Pancreas (tissue), 10 donors: ENCODE measurements around the gene ACOT13. TPM values are rescaled to one million over a fixed set of nuclear protein-coding genes. Genes with fewer than 3 reads are reported as not detected.

Experiments
- ATAC-seq, 4 donors: fragments of 200-7000 bp; cut with Tn5 transposase; one replicate each; pipeline versions ENCODE4 v1.8.0 to v1.9.1; 2020; ENCODE audit warnings: mild to moderate bottlenecking in 4 of 4, moderate library complexity in 4 of 4
- DNase-seq, 6 donors: peaks; one replicate each; pipeline ENCODE4 v3.0.0-alpha.2; 2020
- FAIRE-seq: peaks from 2 replicates; lab custom pipeline; 2012; peaks lifted over from hg19 to GRCh38; lab: Jason Lieb, UNC
- H3K27ac ChIP-seq, 4 donors: fragments of 200-600 bp; sonication (generic); 1 replicate in 3 of 4; 2 replicates in 1 of 4; pipeline versions ENCODE4 v1.5.0 to v1.8.0; 2020
- H3K27me3 ChIP-seq, 4 donors: fragments of 200-600 bp; one replicate each; pipeline ENCODE4 v1.8.0; 2021
- H3K36me3 ChIP-seq, 3 donors: fragments of 200-600 bp; sonication (generic) in 1 of 3; one replicate each; pipeline versions ENCODE4 v1.5.0 to v1.8.0; 2020 to 2021
- H3K4me1 ChIP-seq, 3 donors: fragments of 200-600 bp; one replicate each; pipeline ENCODE4 v1.8.0; 2021
- H3K4me3 ChIP-seq, 4 donors: fragments of 200-600 bp; sonication (generic) in 2 of 4; one replicate each; pipeline versions ENCODE4 v1.5.0 to v1.8.0; 2020 to 2021
- H3K9me3 ChIP-seq, 4 donors: fragments of 200-600 bp; one replicate each; pipeline ENCODE4 v1.8.0; 2021
- WGBS, 2 donors: extraction: QIAGEN DNeasy Blood & Tissue Kit; methylation state at CpG; one replicate each; pipeline ENCODE4 v1.1.7; 2013; 5-methylcytosine and 5-hydroxymethylcytosine counted together
- intact Hi-C, 3 donors: fragments of 100-400 bp; cut with DNase I; formaldehyde crosslinking; loops; one replicate each; pipeline versions ENCODE4 v1.11.1 to v1.14.2; 2022
- polyA plus RNA-seq, 2 donors: library from polyadenylated mRNA; stranded (reverse); fragments of 200-250 nt; gene quantifications; one replicate each; pipeline ENCODE4 v1.2.3, GENCODE V29; 2013
- total RNA-seq, 6 donors: library from RNA; stranded (reverse); fragmentation: NEBNext Ultra II Directional in 4 of 6; extraction: Animal tissue kit (Norgen Biotek cat#: 25700) in 4 of 6; gene quantifications; one replicate each; pipeline versions ENCODE4 v1.2.1 to v1.2.4, GENCODE V29; 2021 to 2023
- TF ChIP-seq, protein P1 (sequence below), 4 donors: fragments of 200-600 bp; sonication (generic) in 3 of 4; IDR thresholded peaks; one replicate each; pipeline versions ENCODE4 v1.5.0 to v1.8.0; 2021; ENCODE audit warnings: antibody characterized with exemption in 4 of 4
- donor health status: healthy with polysubstance abuse.
- donor health status: DM: no; HTN: no; CAD: no; lungs with moderate emphysema.
- donor health status: DM: no; HTN: no; CAD: no.
- donor health status: control.
- donor health status: control.
- donor health status: Bipolar disorder and iron deficiency.
- donor health status: DM: yes; HTN: yes; CAD: no.
- donor health status: DM: no; HTN: no; CAD: no.
- donor health status: DM: no; HTN: no; CAD: no.
- donor health status: DM: yes; HTN: yes; CAD: no.

Gene ACOT13
- total and polyA plus RNA-seq, 8 donors, result 7.1 to 17.7 (median 10.2) TPM

DNA sequence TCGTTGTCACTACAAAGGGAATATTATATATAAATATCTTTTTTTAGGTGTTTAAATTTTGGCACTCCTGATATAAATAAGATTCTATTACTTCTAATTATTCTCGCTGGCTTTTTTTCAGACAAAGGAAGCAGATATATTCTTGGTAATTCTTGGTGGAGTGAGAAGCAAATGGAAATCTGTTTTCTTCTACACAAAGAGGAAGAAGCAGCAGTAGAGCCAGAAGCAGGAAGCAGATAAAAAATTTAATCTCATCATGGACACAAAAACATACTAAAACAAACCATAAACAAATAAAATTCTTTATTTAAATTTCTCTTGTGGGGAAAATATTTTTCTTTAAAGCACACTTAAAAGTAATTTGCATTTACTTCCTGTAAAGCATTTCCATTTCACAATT, 17.2 kb upstream of the ACOT13 start:
- TF ChIP-seq, protein P1, sequence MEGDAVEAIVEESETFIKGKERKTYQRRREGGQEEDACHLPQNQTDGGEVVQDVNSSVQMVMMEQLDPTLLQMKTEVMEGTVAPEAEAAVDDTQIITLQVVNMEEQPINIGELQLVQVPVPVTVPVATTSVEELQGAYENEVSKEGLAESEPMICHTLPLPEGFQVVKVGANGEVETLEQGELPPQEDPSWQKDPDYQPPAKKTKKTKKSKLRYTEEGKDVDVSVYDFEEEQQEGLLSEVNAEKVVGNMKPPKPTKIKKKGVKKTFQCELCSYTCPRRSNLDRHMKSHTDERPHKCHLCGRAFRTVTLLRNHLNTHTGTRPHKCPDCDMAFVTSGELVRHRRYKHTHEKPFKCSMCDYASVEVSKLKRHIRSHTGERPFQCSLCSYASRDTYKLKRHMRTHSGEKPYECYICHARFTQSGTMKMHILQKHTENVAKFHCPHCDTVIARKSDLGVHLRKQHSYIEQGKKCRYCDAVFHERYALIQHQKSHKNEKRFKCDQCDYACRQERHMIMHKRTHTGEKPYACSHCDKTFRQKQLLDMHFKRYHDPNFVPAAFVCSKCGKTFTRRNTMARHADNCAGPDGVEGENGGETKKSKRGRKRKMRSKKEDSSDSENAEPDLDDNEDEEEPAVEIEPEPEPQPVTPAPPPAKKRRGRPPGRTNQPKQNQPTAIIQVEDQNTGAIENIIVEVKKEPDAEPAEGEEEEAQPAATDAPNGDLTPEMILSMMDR (IDR thresholded peaks at IDR 0.05), result no peak
- Histone ChIP-seq H3K4me1 (peaks cover 0 to 4% (median 0%) of the 10 kb centered on the region in 3 donors), H3K27me3 (no peaks in the 10 kb centered on the region), H3K36me3 (peaks cover 0 to 15% (median 5%) of the 10 kb centered on the region in 3 donors), H3K9me3 (no peaks in the 10 kb centered on the region), H3K27ac (peak overlapping the region in 2 of 4 donors; percentile 6 to 30), H3K4me3 (no peak overlapping the region)
- DNase-seq (no peak), FAIRE-seq (no peak), ATAC-seq (no peak)
- intact Hi-C loops, result no loop called here
- WGBS, 2 donors, result 63 to 71% methylated on average over 2 of the region's 2 CpGs

DNA sequence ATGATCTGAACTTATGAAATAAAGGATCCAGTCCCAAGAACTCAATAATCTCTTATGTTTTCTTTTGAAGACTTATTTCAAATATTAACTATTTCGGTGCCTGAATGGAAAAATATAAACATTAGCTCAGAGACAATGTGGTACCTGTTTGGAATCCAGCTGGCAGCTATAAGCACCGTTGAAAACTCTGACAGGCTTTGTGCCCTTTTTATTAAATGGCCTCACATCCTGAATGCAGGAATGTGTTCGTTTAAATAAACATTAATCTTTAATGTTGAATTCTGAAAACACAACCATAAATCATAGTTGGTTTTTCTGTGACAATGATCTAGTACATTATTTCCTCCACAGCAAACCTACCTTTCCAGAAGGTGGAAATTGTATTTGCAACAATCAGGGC, 16.5 kb upstream of the ACOT13 start:
- no peak overlapping the region for H3K4me3 ChIP-seq

DNA sequence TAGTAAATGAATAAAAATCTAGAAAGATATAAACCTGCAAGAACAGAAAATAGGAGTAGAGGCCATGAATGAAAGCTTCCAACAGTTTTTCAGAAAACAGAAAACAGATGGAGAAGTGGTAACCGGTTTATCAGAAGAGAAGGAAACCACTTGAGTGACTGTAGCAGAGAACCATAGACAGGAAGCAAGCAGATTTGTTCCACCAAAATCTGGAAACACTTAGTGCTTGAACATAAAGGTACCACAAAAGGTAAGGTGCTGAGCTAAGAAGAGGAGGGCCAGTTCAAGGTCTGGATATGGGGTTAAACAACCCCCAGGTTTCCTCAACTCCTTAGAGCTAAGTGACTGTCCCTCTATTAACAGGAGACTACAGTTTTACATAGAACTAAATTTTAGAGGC, 11.7 kb upstream of the ACOT13 start:
- peaks cover 0 to 15% (median 5%) of the 10 kb centered on the region in 3 donors for H3K36me3 ChIP-seq
- 85 to 90% methylated on average over 1 of the region's 1 CpG for WGBS, 2 donors
- no peak for ATAC-seq
- no peak overlapping the region for H3K27ac ChIP-seq
- DNase-seq, result no peak
- intact Hi-C loops, result no loop called here
- FAIRE-seq, result no peak
- H3K4me3 ChIP-seq, result no peak overlapping the region
- no peaks in the 10 kb centered on the region for H3K27me3 ChIP-seq
- TF ChIP-seq, protein P1 (IDR thresholded peaks at IDR 0.05), result no peak
- no peaks in the 10 kb centered on the region for H3K9me3 ChIP-seq
- H3K4me1 ChIP-seq, result peaks cover 0 to 6% (median 4%) of the 10 kb centered on the region in 3 donors

More for the DNA sequence above, 16.5 kb upstream of the ACOT13 start:
- 21 to 27% methylated on average over 3 of the region's 3 CpGs for WGBS, 2 donors
- Histone ChIP-seq H3K27ac (peak overlapping the region in 2 of 4 donors; percentile 6 to 30), H3K9me3 (no peaks in the 10 kb centered on the region), H3K36me3 (peaks cover 0 to 15% (median 5%) of the 10 kb centered on the region in 3 donors), H3K27me3 (no peaks in the 10 kb centered on the region), H3K4me1 (peaks cover 0 to 4% (median 0%) of the 10 kb centered on the region in 3 donors)
- intact Hi-C loops, result no loop called here
- TF ChIP-seq, protein P1 (IDR thresholded peaks at IDR 0.05), result no peak
- DNase-seq (no peak), FAIRE-seq (no peak), ATAC-seq (peak in 3 of 4 donors; percentile 35 to 67 (median 39))

DNA sequence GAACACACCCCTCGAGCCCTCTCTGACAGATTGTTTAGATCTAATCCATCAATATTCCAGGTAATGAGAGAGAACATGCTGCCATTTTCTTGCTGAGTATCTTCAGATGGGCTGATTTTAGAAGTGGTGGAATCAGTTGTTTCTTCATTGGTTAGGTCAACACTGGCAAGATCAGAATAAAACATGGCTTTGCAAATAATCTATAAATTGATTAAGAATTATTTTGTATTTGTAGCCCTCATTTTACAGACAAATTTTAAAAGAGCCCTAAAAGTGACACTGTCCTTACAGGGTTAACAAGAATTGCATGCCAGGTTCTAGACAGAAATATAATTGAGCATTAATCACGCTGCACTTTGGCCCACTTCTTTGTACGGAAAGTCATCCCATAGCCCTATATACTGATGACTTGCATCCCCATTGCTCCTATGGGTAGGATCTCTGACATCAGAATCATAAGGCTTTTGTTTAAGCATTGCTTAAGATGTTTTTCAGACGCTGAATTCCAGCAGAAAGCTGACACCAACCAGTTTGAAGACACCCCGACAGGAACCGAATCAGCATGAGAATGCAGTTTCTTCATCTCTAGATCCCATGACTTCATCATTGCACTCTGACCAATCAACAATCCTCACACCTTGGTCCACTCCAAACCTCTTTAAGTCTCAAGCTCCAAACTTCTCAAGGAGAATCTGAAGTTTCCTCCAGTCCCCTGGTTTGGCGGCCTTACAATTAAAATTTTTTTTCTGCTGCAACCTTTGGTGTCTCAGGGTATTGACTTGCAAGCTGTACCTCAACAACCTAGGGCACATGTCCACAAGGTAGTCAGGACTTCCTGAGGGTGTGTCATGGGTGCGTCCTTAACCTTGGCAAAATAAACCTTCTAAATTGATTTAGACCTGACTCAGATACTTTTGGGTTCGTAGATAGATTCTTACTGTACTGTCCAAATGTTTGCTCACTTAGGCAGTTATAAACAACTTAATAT, 8.0 kb upstream of the ACOT13 start:
- H3K4me3 ChIP-seq, result no peak overlapping the region
- ATAC-seq (peak in 3 of 4 donors; percentile 25 to 69 (median 40)), DNase-seq (no peak), FAIRE-seq (no peak)
- TF ChIP-seq, protein P1 (IDR thresholded peaks at IDR 0.05), result no peak
- no peak overlapping the region for H3K27ac ChIP-seq
- H3K27me3 ChIP-seq, result no peaks in the 10 kb centered on the region
- WGBS, 2 donors, result 67 to 76% methylated on average over 9 of the region's 9 CpGs
- peaks cover 0 to 7% (median 3%) of the 10 kb centered on the region in 3 donors for H3K36me3 ChIP-seq
- H3K9me3 ChIP-seq, result no peaks in the 10 kb centered on the region
- H3K4me1 ChIP-seq, result peaks cover 0 to 6% (median 4%) of the 10 kb centered on the region in 3 donors
- intact Hi-C loops, result no loop called here
